ENCODE measurements around the gene DHX38. TPM values are rescaled to one million over a fixed set of nuclear protein-coding genes. Genes with fewer than 3 reads are reported as not detected.
A peak's percentile ranks its signal among the peaks of the same experiment; 100 is the strongest.
"Not testable (repeated sequence)": the region's sequence is repeated elsewhere in the genome, so short reads cannot be mapped to it uniquely, and the experiment has no call there.

Gene DHX38
- total and polyA plus RNA-seq, 7 experiments from 2014 or later = 21.6 to 113 (median 90.4) TPM

DNA sequence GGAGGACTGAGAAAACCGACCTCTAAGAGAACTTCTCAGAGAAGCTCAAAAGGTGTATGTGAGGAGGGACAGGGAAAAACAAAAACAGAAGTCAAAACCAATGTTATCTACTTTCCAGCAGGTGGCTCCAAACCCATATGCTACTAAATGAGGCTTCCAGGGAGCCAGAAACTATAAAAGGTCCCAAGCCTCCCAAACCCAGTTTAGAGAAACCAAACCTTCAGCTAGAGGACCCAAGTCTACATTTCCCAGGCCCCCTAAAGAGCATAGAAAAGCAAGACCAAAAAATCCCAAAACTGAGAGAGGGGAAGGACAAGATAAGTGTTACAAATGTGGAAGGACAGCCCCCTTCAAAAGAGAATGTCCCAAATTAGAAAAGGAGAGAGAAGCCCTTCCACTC, 26.9 kb upstream of the DHX38 start:
- H3K27me3 ChIP-seq (ENCODE audit: control insufficient read depth in 2 of 2, insufficient read depth in 2 of 2, low read length in 2 of 2) = no peaks in the 10 kb centered on the region
- no peaks in the 10 kb centered on the region for H3K4me1 ChIP-seq (ENCODE audit: control insufficient read depth in 2 of 2, insufficient read depth in 2 of 2, low read length in 2 of 2)
- Mint-ChIP-seq H3K4me1 (no peaks in the 10 kb centered on the region), H3K36me3 (peaks cover 0 to 29% (median 0%) of the 10 kb centered on the region in 5 donors), H3K4me3 (no peak overlapping the region), H3K9me3 (no peaks in the 10 kb centered on the region), H3K27ac (no peak overlapping the region), H3K27me3 (no peaks in the 10 kb centered on the region)
- CTCF ChIA-PET = interaction anchor here (0.9 to 1.2 kb wide), 2 partner anchors 20 to 29 kb away, joined by 3 read pairs; no protein-coding TSS in a partner anchor
- H3K9me3 ChIP-seq (ENCODE audit: control insufficient read depth in 2 of 3, low read length in 3 of 3) = no peaks in the 10 kb centered on the region
- POLR2A ChIA-PET = no interaction called here
- intact Hi-C loops (cut with micrococcal nuclease) = loop anchor here (1.0 kb wide), 1 partner anchor 33 kb away; no protein-coding TSS in a partner anchor
- H3K4me3 ChIP-seq (ENCODE audit: low read length) = no peak overlapping the region
- ATAC-seq (peak; percentile 38), DNase-seq (peak in 6 of 9 donors; percentile 5 to 32 (median 16))
- H3K36me3 ChIP-seq (ENCODE audit: control insufficient read depth in 2 of 3, insufficient read depth in 3 of 3, low read length in 3 of 3) = no peaks in the 10 kb centered on the region
- no peak overlapping the region for H3K27ac ChIP-seq (ENCODE audit: low read depth, low read length)

DNA sequence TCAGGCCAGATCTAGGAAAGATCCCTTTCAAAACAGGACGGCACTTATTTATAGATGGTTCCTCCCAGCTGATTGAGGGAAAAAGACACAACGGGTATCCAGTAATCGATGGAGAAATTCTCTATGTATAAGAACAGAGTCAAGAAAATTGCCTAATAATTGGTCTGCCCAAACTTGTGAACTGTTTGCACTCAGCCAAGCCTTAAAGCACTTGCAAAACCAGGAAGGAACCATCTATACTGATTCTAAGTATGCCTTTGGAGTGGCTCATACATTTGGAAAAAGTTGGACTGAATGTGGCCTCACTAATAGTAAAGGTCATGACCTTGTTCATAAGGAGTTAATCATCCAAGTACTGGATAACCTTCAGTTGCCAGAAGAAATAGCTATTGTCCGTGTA, 24.7 kb upstream of the DHX38 start:
- H3K36me3 Mint-ChIP-seq = peaks cover 0 to 17% (median 0%) of the 10 kb centered on the region in 5 donors
- H3K9me3 ChIP-seq (ENCODE audit: control insufficient read depth in 2 of 3, low read length in 3 of 3) = no peaks in the 10 kb centered on the region
- H3K27ac Mint-ChIP-seq = no peak overlapping the region
- H3K36me3 ChIP-seq (ENCODE audit: control insufficient read depth in 2 of 3, insufficient read depth in 3 of 3, low read length in 3 of 3) = no peaks in the 10 kb centered on the region
- H3K27ac ChIP-seq (ENCODE audit: low read depth, low read length) = no peak overlapping the region
- no peak overlapping the region for H3K4me3 Mint-ChIP-seq
- no peaks in the 10 kb centered on the region for H3K27me3 ChIP-seq (ENCODE audit: control insufficient read depth in 2 of 2, insufficient read depth in 2 of 2, low read length in 2 of 2)
- intact Hi-C loops (cut with micrococcal nuclease) = no loop called here
- no peaks in the 10 kb centered on the region for H3K4me1 ChIP-seq (ENCODE audit: control insufficient read depth in 2 of 2, insufficient read depth in 2 of 2, low read length in 2 of 2)
- ATAC-seq = no peak
- no peak overlapping the region for H3K4me3 ChIP-seq (ENCODE audit: low read length)
- DNase-seq = no peak
- no peaks in the 10 kb centered on the region for H3K9me3 Mint-ChIP-seq
- no peaks in the 10 kb centered on the region for H3K27me3 Mint-ChIP-seq
- no peaks in the 10 kb centered on the region for H3K4me1 Mint-ChIP-seq
- ChIA-PET POLR2A (no interaction called here), CTCF (no interaction called here)

DNA sequence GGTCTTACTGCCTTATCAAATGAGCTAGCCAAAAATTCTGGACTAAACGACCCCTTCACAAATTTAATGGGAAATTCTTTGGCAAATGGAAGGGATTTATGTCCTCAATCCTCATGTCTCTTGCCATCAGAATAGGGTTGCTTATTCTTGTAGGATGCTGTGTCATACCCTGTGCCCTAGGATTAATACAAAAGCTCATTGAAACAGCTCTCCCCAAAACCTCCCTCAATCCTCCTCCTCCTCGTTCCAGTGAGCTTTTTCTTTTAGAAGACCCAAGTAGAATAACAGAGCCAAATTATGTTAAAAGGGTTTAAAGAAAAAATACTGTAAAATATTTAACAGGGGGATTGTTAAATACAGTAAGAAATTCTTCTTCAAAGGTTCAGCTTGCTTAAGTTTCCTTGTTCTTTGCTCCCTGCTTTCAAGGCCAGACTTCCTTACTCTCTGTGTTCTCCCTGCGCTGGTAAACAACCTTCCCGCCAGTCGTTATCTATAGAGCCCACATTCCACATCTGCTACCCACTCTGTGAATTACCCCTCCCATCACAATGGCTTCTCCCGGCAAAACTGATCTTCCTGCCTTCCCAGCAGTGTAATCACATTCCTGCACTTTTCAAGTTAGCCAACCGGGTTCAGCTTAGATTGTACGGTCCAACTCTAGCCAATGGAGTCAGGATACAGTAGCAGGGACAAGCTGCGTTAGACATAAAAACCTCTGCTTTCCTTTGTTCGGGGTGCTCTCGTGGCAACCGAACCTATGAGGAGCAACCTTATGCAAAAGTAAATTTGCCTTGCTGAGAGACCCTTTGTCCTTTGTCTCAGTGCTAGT, 20.9 kb upstream of the DHX38 start:
- no peaks in the 10 kb centered on the region for H3K27me3 ChIP-seq (ENCODE audit: control insufficient read depth in 2 of 2, insufficient read depth in 2 of 2, low read length in 2 of 2)
- no peak overlapping the region for H3K27ac ChIP-seq (ENCODE audit: low read depth, low read length)
- Mint-ChIP-seq H3K27me3 (no peaks in the 10 kb centered on the region), H3K4me3 (no peak overlapping the region), H3K4me1 (peaks cover 0 to 2% (median 0%) of the 10 kb centered on the region in 7 donors), H3K9me3 (no peaks in the 10 kb centered on the region), H3K36me3 (peaks cover 0 to 13% (median 0%) of the 10 kb centered on the region in 5 donors), H3K27ac (no peak overlapping the region)
- no peaks in the 10 kb centered on the region for H3K4me1 ChIP-seq (ENCODE audit: control insufficient read depth in 2 of 2, insufficient read depth in 2 of 2, low read length in 2 of 2)
- ChIA-PET POLR2A (no interaction called here), CTCF (no interaction called here)
- ATAC-seq = no peak
- H3K9me3 ChIP-seq (ENCODE audit: control insufficient read depth in 2 of 3, low read length in 3 of 3) = no peaks in the 10 kb centered on the region
- H3K4me3 ChIP-seq (ENCODE audit: low read length) = no peak overlapping the region
- DNase-seq = no peak
- intact Hi-C loops (cut with micrococcal nuclease) = no loop called here
- no peaks in the 10 kb centered on the region for H3K36me3 ChIP-seq (ENCODE audit: control insufficient read depth in 2 of 3, insufficient read depth in 3 of 3, low read length in 3 of 3)

DNA sequence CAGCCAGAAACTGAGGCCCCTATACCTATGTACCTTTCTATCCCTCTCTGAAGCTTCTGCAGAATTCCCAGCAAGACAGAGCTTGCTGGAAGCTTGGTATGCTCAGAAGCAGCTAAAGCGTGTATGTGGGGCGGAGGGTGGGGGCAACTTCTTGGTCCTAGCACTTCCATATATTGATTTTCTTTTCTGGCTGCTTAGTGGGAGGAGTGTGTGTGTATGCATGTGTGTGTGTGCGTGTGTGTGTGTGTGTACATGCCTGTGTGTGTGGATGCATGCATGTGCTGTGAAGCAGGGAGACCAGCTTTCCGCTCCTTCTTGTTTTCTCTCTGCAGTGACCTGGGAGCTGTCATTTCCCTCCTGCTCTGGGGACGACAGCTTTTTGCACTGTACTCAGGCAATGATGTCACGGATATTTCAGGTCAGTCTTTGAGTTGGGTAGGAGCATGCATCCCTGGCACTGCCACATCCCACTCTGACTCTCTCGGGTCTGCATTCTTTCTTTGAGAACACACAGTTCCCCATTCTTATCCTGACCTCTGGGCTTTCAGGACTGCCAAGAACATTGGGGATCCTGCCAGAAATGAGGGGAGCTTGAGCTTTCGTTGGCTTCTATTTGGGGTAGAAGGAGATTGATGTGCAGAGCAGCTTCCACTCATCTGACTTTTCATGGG, 20.0 kb upstream of the DHX38 start:
- DNase-seq = no peak
- ChIA-PET POLR2A (interaction anchor here (0.6 kb wide), 1 partner anchor 679 kb away, joined by 5 read pairs; no protein-coding TSS in a partner anchor), CTCF (interaction anchor here (1.0 kb wide), 1 partner anchor 54 kb away, joined by 3 read pairs; no protein-coding TSS in a partner anchor)
- no peaks in the 10 kb centered on the region for H3K9me3 ChIP-seq (ENCODE audit: control insufficient read depth in 2 of 3, low read length in 3 of 3)
- intact Hi-C loops (cut with micrococcal nuclease) = no loop called here
- no peaks in the 10 kb centered on the region for H3K4me1 ChIP-seq (ENCODE audit: control insufficient read depth in 2 of 2, insufficient read depth in 2 of 2, low read length in 2 of 2)
- Mint-ChIP-seq H3K27ac (no peak overlapping the region), H3K4me1 (peaks cover 0 to 2% (median 0%) of the 10 kb centered on the region in 7 donors), H3K36me3 (peaks cover 0 to 16% (median 0%) of the 10 kb centered on the region in 5 donors), H3K9me3 (no peaks in the 10 kb centered on the region), H3K4me3 (no peak overlapping the region), H3K27me3 (no peaks in the 10 kb centered on the region)
- H3K36me3 ChIP-seq (ENCODE audit: control insufficient read depth in 2 of 3, insufficient read depth in 3 of 3, low read length in 3 of 3) = no peaks in the 10 kb centered on the region
- H3K27ac ChIP-seq (ENCODE audit: low read depth, low read length) = no peak overlapping the region
- H3K4me3 ChIP-seq (ENCODE audit: low read length) = no peak overlapping the region
- ATAC-seq = no peak
- H3K27me3 ChIP-seq (ENCODE audit: control insufficient read depth in 2 of 2, insufficient read depth in 2 of 2, low read length in 2 of 2) = no peaks in the 10 kb centered on the region

DNA sequence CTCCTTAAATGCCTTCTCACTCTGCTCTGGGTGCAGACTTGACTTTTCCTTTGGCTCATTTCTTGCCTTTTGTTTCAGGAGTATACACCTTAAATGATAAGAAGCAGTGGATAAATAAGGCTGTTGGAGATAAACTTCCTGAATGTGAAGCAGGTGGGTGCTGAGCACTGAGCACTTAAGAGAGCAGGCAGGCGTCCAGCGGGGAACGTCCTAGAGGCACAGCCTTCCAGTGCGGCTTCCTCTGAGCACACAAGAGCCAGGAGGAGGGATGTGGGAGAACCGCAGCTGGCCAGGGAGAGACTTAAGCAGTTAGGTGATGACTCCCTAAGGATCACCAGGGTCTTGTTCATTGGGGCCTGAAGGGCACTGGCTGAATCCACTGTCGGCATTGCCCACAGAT, 18.6 kb upstream of the DHX38 start:
- CTCF ChIA-PET, H3K27me3 Mint-ChIP-seq, POLR2A ChIA-PET: not testable (repeated sequence)

DNA sequence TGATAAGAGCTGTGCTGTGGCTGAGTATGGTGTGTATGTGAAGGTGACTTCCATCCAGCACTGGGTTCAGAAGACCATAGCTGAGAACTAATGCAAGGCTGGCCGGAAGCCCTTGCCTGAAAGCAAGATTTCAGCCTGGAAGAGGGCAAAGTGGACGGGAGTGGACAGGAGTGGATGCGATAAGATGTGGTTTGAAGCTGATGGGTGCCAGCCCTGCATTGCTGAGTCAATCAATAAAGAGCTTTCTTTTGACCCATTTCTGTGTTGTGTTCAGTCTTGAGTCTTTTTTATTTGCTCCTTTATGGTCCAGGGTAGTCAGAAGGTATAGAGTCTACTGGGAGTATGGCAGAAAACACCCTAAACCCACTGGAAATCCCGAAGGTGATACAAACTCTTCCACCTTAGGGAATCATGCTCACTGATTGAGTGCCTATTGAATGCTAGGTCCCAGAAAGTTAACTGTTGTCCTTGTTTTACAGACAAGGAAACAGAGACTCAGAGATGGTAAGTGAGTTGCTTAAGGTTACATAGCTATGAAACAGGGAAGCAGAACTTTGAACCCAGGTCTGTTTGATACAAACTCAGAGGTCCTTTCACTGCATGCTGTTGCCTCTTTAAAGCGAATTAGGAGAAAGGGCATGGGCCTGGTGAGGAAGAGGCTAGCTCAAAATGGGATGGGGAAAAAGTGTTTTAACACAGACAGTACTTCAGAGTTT, 16.5 kb upstream of the DHX38 start:
- H3K27me3 ChIP-seq (ENCODE audit: control insufficient read depth in 2 of 2, insufficient read depth in 2 of 2, low read length in 2 of 2); H3K27ac Mint-ChIP-seq; H3K4me3 ChIP-seq (ENCODE audit: low read length); H3K27ac ChIP-seq (ENCODE audit: low read depth, low read length); H3K9me3 ChIP-seq (ENCODE audit: control insufficient read depth in 2 of 3, low read length in 3 of 3); H3K27me3 Mint-ChIP-seq; DNase-seq; CTCF ChIA-PET; H3K4me1 ChIP-seq (ENCODE audit: control insufficient read depth in 2 of 2, insufficient read depth in 2 of 2, low read length in 2 of 2); POLR2A ChIA-PET; ATAC-seq; H3K36me3 ChIP-seq (ENCODE audit: control insufficient read depth in 2 of 3, insufficient read depth in 3 of 3, low read length in 3 of 3); H3K4me3 Mint-ChIP-seq; H3K4me1 Mint-ChIP-seq; H3K9me3 Mint-ChIP-seq; intact Hi-C loops (cut with micrococcal nuclease): not testable (repeated sequence)
- peaks cover 0 to 13% (median 0%) of the 10 kb centered on the region in 5 donors for H3K36me3 Mint-ChIP-seq

More for the DNA sequence above, 18.6 kb upstream of the DHX38 start:
- H3K4me3 ChIP-seq (ENCODE audit: low read length); DNase-seq; H3K4me1 Mint-ChIP-seq; H3K4me3 Mint-ChIP-seq; ATAC-seq; H3K27me3 ChIP-seq (ENCODE audit: control insufficient read depth in 2 of 2, insufficient read depth in 2 of 2, low read length in 2 of 2); H3K27ac ChIP-seq (ENCODE audit: low read depth, low read length); H3K4me1 ChIP-seq (ENCODE audit: control insufficient read depth in 2 of 2, insufficient read depth in 2 of 2, low read length in 2 of 2); H3K27ac Mint-ChIP-seq; H3K36me3 ChIP-seq (ENCODE audit: control insufficient read depth in 2 of 3, insufficient read depth in 3 of 3, low read length in 3 of 3); intact Hi-C loops (cut with micrococcal nuclease); H3K9me3 Mint-ChIP-seq; H3K9me3 ChIP-seq (ENCODE audit: control insufficient read depth in 2 of 3, low read length in 3 of 3): not testable (repeated sequence)
- H3K36me3 Mint-ChIP-seq = peaks cover 0 to 15% (median 0%) of the 10 kb centered on the region in 5 donors

All from naive thymus-derived CD4-positive, alpha-beta T cell (primary cell).